Skeletal muscle tissue (tissue), 4 donors: ENCODE measurements around the gene GYS2. TPM values are rescaled to one million over a fixed set of nuclear protein-coding genes. Genes with fewer than 3 reads are reported as not detected.

Source experiments
- H3K27ac ChIP-seq: one replicate; pipeline ENCODE4 v1.7.0; 2013; ENCODE audit warnings: mild to moderate bottlenecking, low read depth, low read length, inconsistent platforms
- H3K27me3 ChIP-seq, 3 donors: one replicate each; pipeline ENCODE4 v1.7.0; 2013; ENCODE audit warnings: low read length in 3 of 3; ENCODE audit not compliant: control insufficient read depth in 3 of 3, insufficient read depth in 3 of 3
- H3K36me3 ChIP-seq, 3 donors: one replicate each; pipeline ENCODE4 v1.7.0; 2013; ENCODE audit warnings: low read length in 3 of 3; ENCODE audit not compliant: control insufficient read depth in 3 of 3, insufficient read depth in 3 of 3
- H3K4me1 ChIP-seq, 3 donors: one replicate each; pipeline ENCODE4 v1.7.0; 2013; ENCODE audit warnings: low read length in 3 of 3, mild to moderate bottlenecking in 3 of 3; ENCODE audit not compliant: control insufficient read depth in 3 of 3, insufficient read depth in 3 of 3
- H3K4me3 ChIP-seq, 3 donors: one replicate each; pipeline ENCODE4 v1.7.0; 2013; ENCODE audit warnings: low read length in 3 of 3
- H3K9ac ChIP-seq, 3 donors: one replicate each; pipeline ENCODE4 v1.7.0; 2013; ENCODE audit warnings: low read length in 3 of 3, mild to moderate bottlenecking in 3 of 3, moderate library complexity in 2 of 3, low read depth in 1 of 3
- H3K9me3 ChIP-seq, 3 donors: one replicate each; pipeline ENCODE4 v1.7.0; 2013; ENCODE audit warnings: low read length in 3 of 3; ENCODE audit not compliant: control insufficient read depth in 3 of 3
- total RNA-seq: library from RNA; depleted of rRNA; stranded (reverse); fragments of >200 nt; gene quantifications from one replicate; pipeline ENCODE4 v1.2.3, GENCODE V29; 2014
- donor health status: Osteomylitis.

The GYS2 gene
- total RNA-seq, 1 donor from 2014 or later, result not detected

- H3K36me3 ChIP-seq, result no peaks in the 10 kb centered on the region
- peaks cover 3 to 4% (median 3%) of the 10 kb centered on the region in 3 donors for H3K4me1 ChIP-seq
- H3K4me3 ChIP-seq, result no peak overlapping the region
- H3K27me3 ChIP-seq, result no peaks in the 10 kb centered on the region
- no peak overlapping the region for H3K9ac ChIP-seq
- H3K27ac ChIP-seq, result no peak overlapping the region
- H3K9me3 ChIP-seq, result peaks cover 0 to 2% (median 0%) of the 10 kb centered on the region in 3 donors
Measured at GRCh38 chr12:21523148-21523547, 81.5 kb downstream of the GYS2 start.

GRCh38 chr12:21521541-21521940 is 83.1 kb downstream of the GYS2 start:
- H3K27me3 ChIP-seq, result no peaks in the 10 kb centered on the region
- H3K9ac ChIP-seq, result no peak overlapping the region
- H3K36me3 ChIP-seq, result peaks cover 0 to under 1% (median 0%) of the 10 kb centered on the region in 3 donors
- peaks cover 0 to 2% (median 0%) of the 10 kb centered on the region in 3 donors for H3K9me3 ChIP-seq
- no peak overlapping the region for H3K4me3 ChIP-seq
- no peak overlapping the region for H3K27ac ChIP-seq
- H3K4me1 ChIP-seq, result no peaks in the 10 kb centered on the region

GRCh38 chr12:21518451-21518850 is 86.2 kb downstream of the GYS2 start:
- H3K4me1 ChIP-seq, result no peaks in the 10 kb centered on the region
- no peak overlapping the region for H3K4me3 ChIP-seq
- H3K9ac ChIP-seq, result no peak overlapping the region
- H3K36me3 ChIP-seq, result peaks cover 0 to 17% (median 13%) of the 10 kb centered on the region in 3 donors
- no peak overlapping the region for H3K27ac ChIP-seq
- no peaks in the 10 kb centered on the region for H3K9me3 ChIP-seq
- no peaks in the 10 kb centered on the region for H3K27me3 ChIP-seq

- no peak overlapping the region for H3K4me3 ChIP-seq
- H3K4me1 ChIP-seq, result no peaks in the 10 kb centered on the region
- no peaks in the 10 kb centered on the region for H3K27me3 ChIP-seq
- peaks cover 0 to 25% (median 19%) of the 10 kb centered on the region in 3 donors for H3K36me3 ChIP-seq
- H3K9me3 ChIP-seq, result no peaks in the 10 kb centered on the region
- H3K9ac ChIP-seq, result no peak overlapping the region
- H3K27ac ChIP-seq, result no peak overlapping the region
Measured at GRCh38 chr12:21516281-21516680, 88.4 kb downstream of the GYS2 start.

GRCh38 chr12:21509768-21510167 is 94.9 kb downstream of the GYS2 start:
- Histone ChIP-seq H3K9ac (no peak overlapping the region), H3K36me3 (peaks cover 4 to 25% (median 11%) of the 10 kb centered on the region in 3 donors), H3K4me3 (no peak overlapping the region), H3K9me3 (no peaks in the 10 kb centered on the region), H3K27ac (no peak overlapping the region), H3K4me1 (no peaks in the 10 kb centered on the region), H3K27me3 (no peaks in the 10 kb centered on the region)

GRCh38 chr12:21507849-21508248 is 96.8 kb downstream of the GYS2 start:
- Histone ChIP-seq H3K27ac (no peak overlapping the region), H3K4me1 (peaks cover 5 to 11% (median 9%) of the 10 kb centered on the region in 3 donors), H3K9ac (no peak overlapping the region), H3K27me3 (no peaks in the 10 kb centered on the region), H3K4me3 (no peak overlapping the region), H3K9me3 (no peaks in the 10 kb centered on the region), H3K36me3 (peaks cover 1 to 11% (median 4%) of the 10 kb centered on the region in 3 donors)

GRCh38 chr12:21505888-21506287 is 98.8 kb downstream of the GYS2 start:
- Histone ChIP-seq H3K27ac (no peak overlapping the region), H3K36me3 (peaks cover 0 to 8% (median 4%) of the 10 kb centered on the region in 3 donors), H3K4me1 (peaks cover 9 to 20% (median 16%) of the 10 kb centered on the region in 3 donors), H3K9ac (no peak overlapping the region), H3K27me3 (no peaks in the 10 kb centered on the region), H3K9me3 (no peaks in the 10 kb centered on the region), H3K4me3 (no peak overlapping the region)

- peaks cover 16 to 33% (median 24%) of the 10 kb centered on the region in 3 donors for H3K4me1 ChIP-seq
- no peaks in the 10 kb centered on the region for H3K9me3 ChIP-seq
- H3K27me3 ChIP-seq, result no peaks in the 10 kb centered on the region
- H3K4me3 ChIP-seq, result peak overlapping the region; percentile 14 to 90 (median 83)
- no peak overlapping the region for H3K27ac ChIP-seq
- H3K36me3 ChIP-seq, result peaks cover 2 to 6% (median 4%) of the 10 kb centered on the region in 3 donors
- peak overlapping the region in 2 of 3 donors; percentile 89 for H3K9ac ChIP-seq
Measured at GRCh38 chr12:21502872-21503271, 101.8 kb downstream of the GYS2 start.

GRCh38 chr12:21502164-21502496 is 102.5 kb downstream of the GYS2 start:
- H3K9ac ChIP-seq, result peak overlapping the region; percentile 84 to 89 (median 89)
- H3K27me3 ChIP-seq, result no peaks in the 10 kb centered on the region
- H3K4me1 ChIP-seq, result peaks cover 16 to 33% (median 24%) of the 10 kb centered on the region in 3 donors
- H3K27ac ChIP-seq, result peak overlapping the region; percentile 82
- peaks cover 6 to 13% (median 12%) of the 10 kb centered on the region in 3 donors for H3K36me3 ChIP-seq
- H3K9me3 ChIP-seq, result no peaks in the 10 kb centered on the region
- H3K4me3 ChIP-seq, result peak overlapping the region; percentile 83 to 90 (median 89)

- H3K9ac ChIP-seq, result peak within 1 kb of the TSS; percentile 84 to 89 (median 89)
- H3K36me3 ChIP-seq, result peaks cover 10 to 19% (median 18%) of the 10 kb centered on the region in 3 donors
- H3K4me1 ChIP-seq, result peaks cover 16 to 33% (median 24%) of the 10 kb centered on the region in 3 donors
- peak within 1 kb of the TSS; percentile 83 to 90 (median 89) for H3K4me3 ChIP-seq
- peak within 1 kb of the TSS; percentile 82 for H3K27ac ChIP-seq
- no peaks in the 10 kb centered on the region for H3K27me3 ChIP-seq
- no peaks in the 10 kb centered on the region for H3K9me3 ChIP-seq
Measured at GRCh38 chr12:21501258-21502163, 103.1 kb downstream of the GYS2 start, which contains the start of the genes GOLT1B and RECQL. GOLT1B (plus strand) TSS chr12:21501789; CDS start chr12:21501924, 135 bp downstream. RECQL (minus strand) TSS chr12:21501635; CDS start chr12:21499570, 2,065 bp downstream.
